GM23338 (cell line): Measurements from ENCODE around the gene EIF2D. TPM values are rescaled to one million over a fixed set of nuclear protein-coding genes. Genes with fewer than 3 reads are reported as not detected.

ENCODE experiments used
- ATAC-seq: fragments of 200-7000 bp; cut with Tn5 transposase; 3 replicates; pipeline ENCODE4 v1.9.1; 2020
- DNase-seq: peaks from one replicate; pipeline ENCODE4 v3.0.0-alpha.2; 2015; ENCODE audit warnings: low spot score
- H2AFZ ChIP-seq: fragments of 200-600 bp; sonication (generic); 2 replicates; pipeline ENCODE4 v1.8.0; 2016; ENCODE audit warnings: antibody characterized with exemption, mild to moderate bottlenecking, moderate library complexity
- H3F3A ChIP-seq: fragments of 200-600 bp; sonication (generic); replicated peaks from 2 replicates; pipeline ENCODE4 v1.8.0; 2017; ENCODE audit warnings: antibody characterized with exemption, mixed run types, low read depth
- H3K27ac ChIP-seq: fragments of 200-600 bp; sonication (generic); 2 replicates; pipeline ENCODE4 v1.6.1; 2016; ENCODE audit warnings: low read depth
- H3K27me3 ChIP-seq: fragments of 200-600 bp; sonication (generic); 2 replicates; pipeline ENCODE4 v1.8.0; 2016; ENCODE audit warnings: mild to moderate bottlenecking, mixed run types, moderate library complexity; ENCODE audit not compliant: insufficient read depth
- H3K36me3 ChIP-seq: fragments of 200-600 bp; sonication (generic); 2 replicates; pipeline ENCODE4 v1.8.0; 2016; ENCODE audit warnings: mild to moderate bottlenecking; ENCODE audit not compliant: insufficient read depth
- H3K4me1 ChIP-seq: fragments of 200-600 bp; sonication (generic); 2 replicates; pipeline ENCODE4 v1.8.0; 2016; ENCODE audit warnings: mild to moderate bottlenecking, moderate library complexity; ENCODE audit not compliant: insufficient read depth
- H3K4me2 ChIP-seq: fragments of 200-600 bp; sonication (generic); 2 replicates; pipeline ENCODE4 v1.7.1; 2017; ENCODE audit warnings: mixed run types
- H3K4me3 ChIP-seq: fragments of 200-600 bp; sonication (generic); 2 replicates; pipeline ENCODE4 v1.6.1; 2016; ENCODE audit warnings: mixed run types
- H3K79me2 ChIP-seq: fragments of 200-600 bp; sonication (generic); replicated peaks from 2 replicates; pipeline ENCODE4 v1.8.0; 2017; ENCODE audit warnings: mild to moderate bottlenecking; ENCODE audit not compliant: insufficient read depth
- H3K9me2 ChIP-seq: fragments of 200-600 bp; sonication (generic); 2 replicates; pipeline ENCODE4 v1.8.0; 2017; ENCODE audit not compliant: insufficient read depth
- H4K20me1 ChIP-seq: fragments of 200-600 bp; sonication (generic); replicated peaks from 2 replicates; pipeline ENCODE4 v1.8.0; 2017; ENCODE audit warnings: mild to moderate bottlenecking; ENCODE audit not compliant: insufficient read depth
- H3K27ac Mint-ChIP-seq: 2 replicates; pipeline ENCODE4 v1.8.0; 2020; ENCODE audit warnings: inconsistent platforms, mild to moderate bottlenecking, moderate library complexity, mixed read lengths
- H3K27me3 Mint-ChIP-seq: 3 replicates; pipeline ENCODE4 v1.8.0; 2022; ENCODE audit warnings: low read depth, mild to moderate bottlenecking, moderate library complexity, mixed read lengths, inconsistent platforms; ENCODE audit not compliant: insufficient read depth, poor library complexity
- H3K36me3 Mint-ChIP-seq: 3 replicates; pipeline ENCODE4 v1.8.0; 2021; ENCODE audit warnings: low read depth, mild to moderate bottlenecking, inconsistent platforms, moderate library complexity, mixed read lengths
- H3K4me1 Mint-ChIP-seq: 3 replicates; pipeline ENCODE4 v1.8.0; 2020; ENCODE audit warnings: mild to moderate bottlenecking, inconsistent platforms, mixed read lengths
- H3K4me3 Mint-ChIP-seq: 3 replicates; pipeline ENCODE4 v1.8.0; 2021; ENCODE audit warnings: moderate library complexity, mild to moderate bottlenecking, inconsistent platforms, mixed read lengths
- H3K9me3 Mint-ChIP-seq: 3 replicates; pipeline ENCODE4 v1.8.0; 2020; ENCODE audit warnings: moderate library complexity, mild to moderate bottlenecking, inconsistent platforms, mixed read lengths
- CREB1 ChIP-seq: fragments of 250-450 bp; sonication (Bioruptor Pico); IDR thresholded peaks from 2 replicates; pipeline ENCODE4 v1.5.0; 2020; ENCODE audit warnings: low read depth, mild to moderate bottlenecking, moderate library complexity
- ETS1 ChIP-seq: IDR thresholded peaks from 2 replicates; pipeline ENCODE4 v1.6.1; 2016; ENCODE audit warnings: antibody characterized with exemption
- EZH2 ChIP-seq: fragments of 200-600 bp; sonication (generic); IDR thresholded peaks from one replicate; pipeline ENCODE4 v1.8.0; 2017; ENCODE audit warnings: antibody characterized with exemption, mild to moderate bottlenecking, low read depth; ENCODE audit not compliant: unreplicated experiment
- EZH2phosphoT487 ChIP-seq: fragments of 200-600 bp; sonication (generic); IDR thresholded peaks from one replicate; pipeline ENCODE4 v1.8.1; 2018; ENCODE audit warnings: antibody characterized with exemption; ENCODE audit not compliant: unreplicated experiment
- JUNB ChIP-seq: IDR thresholded peaks from one replicate; pipeline ENCODE4 v1.6.1; 2016; ENCODE audit warnings: antibody characterized with exemption; ENCODE audit not compliant: unreplicated experiment
- NANOG ChIP-seq: IDR thresholded peaks from 2 replicates; pipeline ENCODE4 v1.6.1; 2016; ENCODE audit warnings: antibody characterized with exemption, borderline replicate concordance
- POLR2AphosphoS5 ChIP-seq: IDR thresholded peaks from 2 replicates; pipeline ENCODE4 v1.6.1; 2016; ENCODE audit warnings: antibody characterized with exemption, low read depth
- REST ChIP-seq: IDR thresholded peaks from one replicate; pipeline ENCODE4 v1.6.1; 2018; ENCODE audit warnings: antibody characterized with exemption; ENCODE audit not compliant: unreplicated experiment
- STAT1 ChIP-seq: IDR thresholded peaks from one replicate; pipeline ENCODE4 v1.6.1; 2016; ENCODE audit warnings: antibody characterized with exemption; ENCODE audit not compliant: unreplicated experiment
- ZNF114 ChIP-seq: fragments of 250-450 bp; sonication (Bioruptor Pico); IDR thresholded peaks from 2 replicates; pipeline ENCODE4 v1.5.0; 2020; ENCODE audit warnings: mild to moderate bottlenecking, moderate library complexity
- ZNF331 ChIP-seq: fragments of 250-450 bp; sonication (Bioruptor Pico); IDR thresholded peaks from 2 replicates; pipeline ENCODE4 v1.5.0; 2020; ENCODE audit warnings: low read depth, mild to moderate bottlenecking, moderate library complexity
- polyA plus RNA-seq: library from polyadenylated mRNA; unstranded; fragments of >200 nt; fragmentation: Nextera tagmentation; extraction: Ambion mirVana; gene quantifications from 2 replicates; pipeline ENCODE4 v1.2.1, GENCODE V29; 2016
- total RNA-seq: library from RNA; depleted of rRNA; stranded (reverse); fragments of >200 nt; shearing (Covaris generic); gene quantifications from 2 replicates; pipeline ENCODE4 v1.2.3, GENCODE V29; 2014
- TF ChIP-seq, protein P1 (sequence below), 2 experiments: fragments of 200-600 bp in 1 of 2; sonication (generic) in 1 of 2; conservative IDR thresholded peaks; 2 replicates each; pipeline versions ENCODE4 v1.5.1 to v1.6.1; 2016 to 2017; ENCODE audit warnings: antibody characterized with exemption in 2 of 2, low read depth in 2 of 2, mild to moderate bottlenecking in 2 of 2, moderate library complexity in 1 of 2
- TF ChIP-seq, protein P2 (sequence below): fragments of 250-450 bp; sonication (Bioruptor Pico); IDR thresholded peaks from 2 replicates; pipeline ENCODE4 v1.5.0; 2020; ENCODE audit warnings: mild to moderate bottlenecking, moderate library complexity

The EIF2D gene
- total and polyA plus RNA-seq, 2 experiments from 2014 or later, result 25.1 to 34.8 TPM

DNA sequence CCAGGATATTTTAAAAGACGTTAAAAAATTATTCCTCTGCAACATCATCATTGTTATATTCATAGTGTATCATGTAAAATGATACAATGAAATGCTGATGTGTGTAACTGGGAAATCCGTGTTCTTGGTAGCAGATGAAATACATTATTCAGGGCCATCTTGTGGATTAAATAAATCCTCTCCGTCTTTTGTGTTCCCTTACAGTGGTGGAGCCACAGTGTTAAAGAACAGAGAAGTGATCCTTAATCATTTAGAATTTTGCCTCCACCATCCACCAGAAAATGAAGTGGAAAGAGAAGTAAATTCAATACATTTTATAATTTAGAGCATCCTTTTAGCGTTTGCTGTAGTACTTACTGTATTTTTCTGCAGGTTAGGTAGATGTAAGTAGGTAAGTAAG, 24.4 kb upstream of the EIF2D start:
- Histone ChIP-seq H3K4me1 (peaks cover 24% of the 10 kb centered on the region), H3K4me3 (peak overlapping the region; percentile 90), H2AFZ (no peak overlapping the region), H3F3A (peaks cover 10% of the 10 kb centered on the region), H3K79me2 (no peaks in the 10 kb centered on the region), H4K20me1 (no peaks in the 10 kb centered on the region), H3K36me3 (0 out of 2 replicates have a peak, but pooled peaks cover 3% of the 10 kb centered on the region), H3K9me2 (no peaks in the 10 kb centered on the region), H3K27me3 (peaks cover 21% of the 10 kb centered on the region), H3K27ac (no peak overlapping the region), H3K4me2 (peak overlapping the region; percentile 99)
- peaks cover 7% of the 10 kb centered on the region for H3K27me3 Mint-ChIP-seq
- ATAC-seq (no peak), DNase-seq (no peak)
- no peak overlapping the region for H3K27ac Mint-ChIP-seq
- peak overlapping the region; percentile 81; the same call in 2 of the 3 replicates for H3K4me3 Mint-ChIP-seq
- TF ChIP-seq REST (no peak), EZH2phosphoT487 (no peak), ZNF114 (CRISPR knock-in tag) (no peak), ETS1 (no peak), JUNB (no peak), EZH2 (no peak), POLR2AphosphoS5 (no peak), NANOG (no peak), CREB1 (CRISPR knock-in tag) (no peak), STAT1 (no peak), ZNF331 (CRISPR knock-in tag) (no peak)
- TF ChIP-seq, protein P1, sequence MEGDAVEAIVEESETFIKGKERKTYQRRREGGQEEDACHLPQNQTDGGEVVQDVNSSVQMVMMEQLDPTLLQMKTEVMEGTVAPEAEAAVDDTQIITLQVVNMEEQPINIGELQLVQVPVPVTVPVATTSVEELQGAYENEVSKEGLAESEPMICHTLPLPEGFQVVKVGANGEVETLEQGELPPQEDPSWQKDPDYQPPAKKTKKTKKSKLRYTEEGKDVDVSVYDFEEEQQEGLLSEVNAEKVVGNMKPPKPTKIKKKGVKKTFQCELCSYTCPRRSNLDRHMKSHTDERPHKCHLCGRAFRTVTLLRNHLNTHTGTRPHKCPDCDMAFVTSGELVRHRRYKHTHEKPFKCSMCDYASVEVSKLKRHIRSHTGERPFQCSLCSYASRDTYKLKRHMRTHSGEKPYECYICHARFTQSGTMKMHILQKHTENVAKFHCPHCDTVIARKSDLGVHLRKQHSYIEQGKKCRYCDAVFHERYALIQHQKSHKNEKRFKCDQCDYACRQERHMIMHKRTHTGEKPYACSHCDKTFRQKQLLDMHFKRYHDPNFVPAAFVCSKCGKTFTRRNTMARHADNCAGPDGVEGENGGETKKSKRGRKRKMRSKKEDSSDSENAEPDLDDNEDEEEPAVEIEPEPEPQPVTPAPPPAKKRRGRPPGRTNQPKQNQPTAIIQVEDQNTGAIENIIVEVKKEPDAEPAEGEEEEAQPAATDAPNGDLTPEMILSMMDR (conservative IDR thresholded peaks at IDR 0.05; ENCODE audit: low read depth in 2 of 2), result no peak
- TF ChIP-seq, protein P2, sequence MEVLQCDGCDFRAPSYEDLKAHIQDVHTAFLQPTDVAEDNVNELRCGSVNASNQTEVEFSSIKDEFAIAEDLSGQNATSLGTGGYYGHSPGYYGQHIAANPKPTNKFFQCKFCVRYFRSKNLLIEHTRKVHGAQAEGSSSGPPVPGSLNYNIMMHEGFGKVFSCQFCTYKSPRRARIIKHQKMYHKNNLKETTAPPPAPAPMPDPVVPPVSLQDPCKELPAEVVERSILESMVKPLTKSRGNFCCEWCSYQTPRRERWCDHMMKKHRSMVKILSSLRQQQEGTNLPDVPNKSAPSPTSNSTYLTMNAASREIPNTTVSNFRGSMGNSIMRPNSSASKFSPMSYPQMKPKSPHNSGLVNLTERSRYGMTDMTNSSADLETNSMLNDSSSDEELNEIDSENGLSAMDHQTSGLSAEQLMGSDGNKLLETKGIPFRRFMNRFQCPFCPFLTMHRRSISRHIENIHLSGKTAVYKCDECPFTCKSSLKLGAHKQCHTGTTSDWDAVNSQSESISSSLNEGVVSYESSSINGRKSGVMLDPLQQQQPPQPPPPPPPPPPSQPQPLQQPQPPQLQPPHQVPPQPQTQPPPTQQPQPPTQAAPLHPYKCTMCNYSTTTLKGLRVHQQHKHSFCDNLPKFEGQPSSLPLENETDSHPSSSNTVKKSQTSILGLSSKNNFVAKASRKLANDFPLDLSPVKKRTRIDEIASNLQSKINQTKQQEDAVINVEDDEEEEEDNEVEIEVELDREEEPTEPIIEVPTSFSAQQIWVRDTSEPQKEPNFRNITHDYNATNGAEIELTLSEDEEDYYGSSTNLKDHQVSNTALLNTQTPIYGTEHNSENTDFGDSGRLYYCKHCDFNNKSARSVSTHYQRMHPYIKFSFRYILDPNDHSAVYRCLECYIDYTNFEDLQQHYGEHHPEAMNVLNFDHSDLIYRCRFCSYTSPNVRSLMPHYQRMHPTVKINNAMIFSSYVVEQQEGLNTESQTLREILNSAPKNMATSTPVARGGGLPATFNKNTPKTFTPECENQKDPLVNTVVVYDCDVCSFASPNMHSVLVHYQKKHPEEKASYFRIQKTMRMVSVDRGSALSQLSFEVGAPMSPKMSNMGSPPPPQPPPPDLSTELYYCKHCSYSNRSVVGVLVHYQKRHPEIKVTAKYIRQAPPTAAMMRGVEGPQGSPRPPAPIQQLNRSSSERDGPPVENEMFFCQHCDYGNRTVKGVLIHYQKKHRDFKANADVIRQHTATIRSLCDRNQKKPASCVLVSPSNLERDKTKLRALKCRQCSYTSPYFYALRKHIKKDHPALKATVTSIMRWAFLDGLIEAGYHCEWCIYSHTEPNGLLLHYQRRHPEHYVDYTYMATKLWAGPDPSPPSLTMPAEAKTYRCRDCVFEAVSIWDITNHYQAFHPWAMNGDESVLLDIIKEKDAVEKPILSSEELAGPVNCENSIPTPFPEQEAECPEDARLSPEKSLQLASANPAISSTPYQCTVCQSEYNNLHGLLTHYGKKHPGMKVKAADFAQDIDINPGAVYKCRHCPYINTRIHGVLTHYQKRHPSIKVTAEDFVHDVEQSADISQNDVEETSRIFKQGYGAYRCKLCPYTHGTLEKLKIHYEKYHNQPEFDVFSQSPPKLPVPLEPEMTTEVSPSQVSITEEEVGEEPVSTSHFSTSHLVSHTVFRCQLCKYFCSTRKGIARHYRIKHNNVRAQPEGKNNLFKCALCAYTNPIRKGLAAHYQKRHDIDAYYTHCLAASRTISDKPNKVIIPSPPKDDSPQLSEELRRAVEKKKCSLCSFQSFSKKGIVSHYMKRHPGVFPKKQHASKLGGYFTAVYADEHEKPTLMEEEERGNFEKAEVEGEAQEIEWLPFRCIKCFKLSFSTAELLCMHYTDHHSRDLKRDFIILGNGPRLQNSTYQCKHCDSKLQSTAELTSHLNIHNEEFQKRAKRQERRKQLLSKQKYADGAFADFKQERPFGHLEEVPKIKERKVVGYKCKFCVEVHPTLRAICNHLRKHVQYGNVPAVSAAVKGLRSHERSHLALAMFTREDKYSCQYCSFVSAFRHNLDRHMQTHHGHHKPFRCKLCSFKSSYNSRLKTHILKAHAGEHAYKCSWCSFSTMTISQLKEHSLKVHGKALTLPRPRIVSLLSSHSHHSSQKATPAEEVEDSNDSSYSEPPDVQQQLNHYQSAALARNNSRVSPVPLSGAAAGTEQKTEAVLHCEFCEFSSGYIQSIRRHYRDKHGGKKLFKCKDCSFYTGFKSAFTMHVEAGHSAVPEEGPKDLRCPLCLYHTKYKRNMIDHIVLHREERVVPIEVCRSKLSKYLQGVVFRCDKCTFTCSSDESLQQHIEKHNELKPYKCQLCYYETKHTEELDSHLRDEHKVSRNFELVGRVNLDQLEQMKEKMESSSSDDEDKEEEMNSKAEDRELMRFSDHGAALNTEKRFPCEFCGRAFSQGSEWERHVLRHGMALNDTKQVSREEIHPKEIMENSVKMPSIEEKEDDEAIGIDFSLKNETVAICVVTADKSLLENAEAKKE (CRISPR knock-in tag), result no peak
- H3K9me3 Mint-ChIP-seq, result no peaks in the 10 kb centered on the region; the same call in 2 of the 3 replicates
- no peaks in the 10 kb centered on the region; the same call in 2 of the 3 replicates for H3K36me3 Mint-ChIP-seq
- peaks cover 28% of the 10 kb centered on the region for H3K4me1 Mint-ChIP-seq
